Right atrium auricular region (tissue), 2 donors: Measurements from ENCODE around the gene NEDD8. TPM values are rescaled to one million over a fixed set of nuclear protein-coding genes. Genes with fewer than 3 reads are reported as not detected.

Experiments
- DNase-seq: peaks from one replicate; pipeline ENCODE4 v3.0.0-alpha.2; 2019; ENCODE audit warnings: low spot score
- H3K27ac ChIP-seq, 2 donors: fragments of 200-600 bp; sonication (generic); 1 replicate in 1 of 2; 2 replicates in 1 of 2; pipeline ENCODE4 v1.5.1; 2016 to 2019
- H3K27me3 ChIP-seq, 2 donors: fragments of 200-600 bp; sonication (generic); one replicate each; pipeline versions ENCODE4 v1.5.1 to v1.6.0; 2017 to 2019
- H3K36me3 ChIP-seq: fragments of 200-600 bp; sonication (generic); one replicate; pipeline ENCODE4 v1.5.1; 2016
- H3K4me1 ChIP-seq, 2 donors: fragments of 200-600 bp; sonication (generic); one replicate each; pipeline versions ENCODE4 v1.5.1 to v1.6.0; 2017 to 2019
- H3K4me3 ChIP-seq, 2 donors: fragments of 200-600 bp; sonication (generic); 1 replicate in 1 of 2; 2 replicates in 1 of 2; pipeline ENCODE4 v1.5.1; 2017 to 2019; ENCODE audit warnings: mild to moderate bottlenecking in 1 of 2, moderate library complexity in 1 of 2
- H3K9me3 ChIP-seq, 2 donors: fragments of 200-600 bp; sonication (generic); one replicate each; pipeline ENCODE4 v1.5.1; 2019
- total RNA-seq, 2 donors: library from RNA; depleted of rRNA; stranded (reverse); fragments of >200 nt; gene quantifications; one replicate each; pipeline ENCODE4 v1.1.0, GENCODE V29; 2016
- TF ChIP-seq, protein P1 (sequence below), 2 donors: fragments of 200-600 bp; sonication (generic); IDR thresholded peaks; one replicate each; pipeline ENCODE4 v1.5.1; 2019; ENCODE audit warnings: antibody characterized with exemption in 2 of 2

NEDD8 gene
- total RNA-seq, 2 donors from 2014 or later = 184 to 206 TPM

DNA sequence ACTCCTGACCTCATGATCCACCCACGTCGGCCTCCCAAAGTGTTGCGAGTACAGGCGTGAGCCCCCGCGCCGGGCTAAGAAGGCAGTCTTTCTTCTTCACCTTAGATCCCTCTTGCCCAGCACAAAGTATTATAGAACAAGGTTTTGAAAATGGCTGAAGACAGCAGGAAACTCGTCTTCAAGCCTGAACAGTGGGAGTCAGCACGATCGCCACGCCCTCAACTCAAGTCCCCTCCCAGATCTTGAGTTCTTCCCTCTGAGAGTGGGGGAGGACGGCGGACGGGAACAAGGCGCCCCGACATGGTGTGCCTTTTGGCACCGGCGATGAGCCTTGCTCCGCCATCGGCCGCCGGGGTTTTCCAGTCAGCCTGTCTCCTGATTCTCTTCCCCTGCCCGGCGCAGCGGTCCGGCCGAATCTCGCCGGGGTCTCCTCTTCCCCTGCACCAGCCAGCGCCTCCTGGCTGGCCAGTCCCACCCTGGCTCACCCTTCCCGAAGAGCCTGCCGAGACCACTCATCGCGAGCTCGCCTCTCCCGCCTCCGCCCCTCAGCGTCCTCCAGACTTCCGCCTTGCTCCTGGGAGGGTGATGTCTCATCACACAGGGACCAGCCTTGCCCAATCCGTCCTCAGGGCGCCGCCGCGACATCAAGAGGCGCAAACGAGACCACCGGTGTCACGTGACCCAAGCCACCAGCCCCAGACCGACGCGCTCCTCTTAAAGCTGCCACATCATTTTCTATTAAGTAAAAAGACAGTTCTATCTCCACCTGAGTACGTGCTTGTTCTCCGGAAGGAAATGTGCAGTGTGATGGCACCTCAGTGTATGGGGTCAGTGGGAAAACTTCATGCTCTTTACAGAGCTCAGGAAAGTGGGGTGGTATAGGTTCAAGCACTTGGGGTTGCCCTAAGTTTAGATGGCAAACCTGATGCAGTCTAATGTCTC is 19.0 kb downstream of the NEDD8 start, which contains the start of gene CHMP4A:
TSS of gene CHMP4A (minus strand) at position 565 of the 942 bp plus-strand sequence. CDS start at position 516, 49 bp downstream.
- peak; percentile 99 for DNase-seq
- TF ChIP-seq, protein P1, sequence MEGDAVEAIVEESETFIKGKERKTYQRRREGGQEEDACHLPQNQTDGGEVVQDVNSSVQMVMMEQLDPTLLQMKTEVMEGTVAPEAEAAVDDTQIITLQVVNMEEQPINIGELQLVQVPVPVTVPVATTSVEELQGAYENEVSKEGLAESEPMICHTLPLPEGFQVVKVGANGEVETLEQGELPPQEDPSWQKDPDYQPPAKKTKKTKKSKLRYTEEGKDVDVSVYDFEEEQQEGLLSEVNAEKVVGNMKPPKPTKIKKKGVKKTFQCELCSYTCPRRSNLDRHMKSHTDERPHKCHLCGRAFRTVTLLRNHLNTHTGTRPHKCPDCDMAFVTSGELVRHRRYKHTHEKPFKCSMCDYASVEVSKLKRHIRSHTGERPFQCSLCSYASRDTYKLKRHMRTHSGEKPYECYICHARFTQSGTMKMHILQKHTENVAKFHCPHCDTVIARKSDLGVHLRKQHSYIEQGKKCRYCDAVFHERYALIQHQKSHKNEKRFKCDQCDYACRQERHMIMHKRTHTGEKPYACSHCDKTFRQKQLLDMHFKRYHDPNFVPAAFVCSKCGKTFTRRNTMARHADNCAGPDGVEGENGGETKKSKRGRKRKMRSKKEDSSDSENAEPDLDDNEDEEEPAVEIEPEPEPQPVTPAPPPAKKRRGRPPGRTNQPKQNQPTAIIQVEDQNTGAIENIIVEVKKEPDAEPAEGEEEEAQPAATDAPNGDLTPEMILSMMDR (IDR thresholded peaks at IDR 0.05) = peak in 1 of 2 donors; percentile 39
- H3K27ac ChIP-seq = peak within 1 kb of the TSS; percentile 89 to 97
- peaks cover 0 to 35% of the 10 kb centered on the region in 2 donors for H3K4me1 ChIP-seq
- H3K4me3 ChIP-seq = peak within 1 kb of the TSS; percentile 78 to 93
- H3K9me3 ChIP-seq = no peaks in the 10 kb centered on the region
- no peaks in the 10 kb centered on the region for H3K27me3 ChIP-seq
- peaks cover 22% of the 10 kb centered on the region for H3K36me3 ChIP-seq

DNA sequence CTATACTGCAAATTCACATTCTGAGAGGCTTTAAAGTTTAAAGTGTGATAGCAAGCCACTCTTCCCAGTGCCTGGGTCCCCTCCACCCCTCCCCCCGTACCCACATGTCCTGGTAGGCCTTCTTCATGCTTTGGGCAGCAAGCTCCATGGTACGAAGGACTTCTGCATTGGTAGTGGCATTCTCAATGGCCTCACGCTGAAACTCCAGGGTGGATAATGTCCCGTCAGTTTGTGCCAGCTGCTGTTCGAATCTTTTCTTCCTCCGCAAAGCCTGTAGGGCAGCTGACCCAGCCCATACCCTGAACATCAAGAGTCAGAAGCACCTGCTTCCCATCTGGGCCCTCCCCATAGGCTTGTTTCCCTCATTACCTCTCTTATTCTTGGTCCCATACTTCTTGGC is 20.9 kb downstream of the NEDD8 start:
- Histone ChIP-seq H3K36me3 (peaks cover 30% of the 10 kb centered on the region), H3K9me3 (no peaks in the 10 kb centered on the region), H3K4me1 (peaks cover 0 to 33% of the 10 kb centered on the region in 2 donors), H3K27ac (no peak overlapping the region), H3K4me3 (no peak overlapping the region), H3K27me3 (no peaks in the 10 kb centered on the region)
- TF ChIP-seq, protein P1 (IDR thresholded peaks at IDR 0.05) = no peak
- DNase-seq = no peak

DNA sequence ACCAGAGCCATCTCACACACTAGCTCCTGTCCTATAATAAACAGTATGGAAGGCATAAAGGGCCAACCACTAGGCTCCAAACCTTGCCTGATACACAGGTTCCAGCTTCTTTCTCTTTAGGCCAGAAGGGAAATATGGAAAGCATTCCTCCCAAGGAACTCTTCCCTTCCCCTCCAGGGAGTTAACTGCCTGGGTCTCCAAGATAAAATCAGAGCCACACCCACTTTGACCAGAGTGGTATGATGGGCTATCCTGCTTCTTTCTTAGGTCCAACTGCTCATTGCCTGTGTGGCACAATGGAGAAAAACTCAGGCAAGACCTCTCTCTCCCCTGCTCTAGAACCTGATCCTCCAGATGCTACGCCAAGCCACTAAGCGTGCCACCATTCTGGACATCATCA is 24.5 kb downstream of the NEDD8 start:
- Histone ChIP-seq H3K27ac (no peak overlapping the region), H3K36me3 (peaks cover 35% of the 10 kb centered on the region), H3K4me3 (no peak overlapping the region), H3K9me3 (no peaks in the 10 kb centered on the region), H3K27me3 (no peaks in the 10 kb centered on the region), H3K4me1 (peaks cover 0 to 12% of the 10 kb centered on the region in 2 donors)
- TF ChIP-seq, protein P1 (IDR thresholded peaks at IDR 0.05) = no peak
- no peak for DNase-seq

DNA sequence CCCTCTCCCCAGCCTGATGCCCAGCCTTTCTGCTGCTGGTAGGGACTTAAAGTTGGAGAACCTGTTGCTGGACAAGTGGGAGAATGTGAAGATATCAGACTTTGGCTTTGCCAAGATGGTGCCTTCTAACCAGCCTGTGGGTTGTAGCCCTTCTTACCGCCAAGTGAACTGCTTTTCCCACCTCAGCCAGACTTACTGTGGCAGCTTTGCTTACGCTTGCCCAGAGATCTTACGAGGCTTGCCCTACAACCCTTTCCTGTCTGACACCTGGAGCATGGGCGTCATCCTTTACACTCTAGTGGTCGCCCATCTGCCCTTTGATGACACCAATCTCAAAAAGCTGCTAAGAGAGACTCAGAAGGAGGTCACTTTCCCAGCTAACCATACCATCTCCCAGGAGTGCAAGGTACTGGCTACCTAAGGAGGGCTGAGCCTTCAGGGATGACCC is 25.0 kb downstream of the NEDD8 start:
- H3K36me3 ChIP-seq = peaks cover 35% of the 10 kb centered on the region
- no peak for DNase-seq

DNA sequence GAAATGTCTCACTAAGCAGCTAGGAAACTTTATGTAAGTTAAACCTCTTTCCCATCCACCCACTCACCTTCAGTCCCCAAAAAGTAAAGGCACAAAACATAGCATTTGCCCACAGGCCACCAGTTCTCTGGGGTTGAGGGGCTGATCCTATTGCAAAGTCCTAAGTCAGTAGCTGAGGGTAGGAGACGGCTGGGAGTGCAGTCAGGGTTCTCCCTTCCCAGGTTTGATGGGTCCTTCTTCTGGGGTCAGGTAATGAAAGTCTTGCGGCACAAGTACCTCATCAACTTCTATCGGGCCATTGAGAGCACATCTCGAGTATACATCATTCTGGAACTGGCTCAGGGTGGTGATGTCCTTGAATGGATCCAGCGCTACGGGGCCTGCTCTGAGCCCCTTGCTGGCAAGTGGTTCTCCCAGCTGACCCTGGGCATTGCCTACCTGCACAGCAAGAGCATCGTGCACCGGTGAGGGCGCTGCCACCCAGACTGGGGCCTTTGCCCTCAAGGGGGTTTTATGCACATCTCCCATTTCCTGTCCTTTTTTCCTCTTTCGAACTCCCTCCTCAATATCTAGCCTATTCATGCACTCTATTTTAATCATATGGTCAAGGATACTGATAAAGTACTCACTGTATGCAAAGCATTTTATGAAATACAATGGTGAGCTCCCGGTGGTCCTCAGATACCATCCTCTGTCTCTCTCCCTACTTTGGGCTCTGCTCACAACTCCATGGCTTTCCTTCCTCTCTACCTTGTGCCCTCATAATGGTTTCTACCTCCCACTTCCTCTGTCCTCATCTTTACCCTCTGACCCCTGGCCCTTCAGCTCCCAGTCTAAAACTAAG is 25.7 kb downstream of the NEDD8 start:
- H3K4me1 ChIP-seq = peaks cover 0 to 3% of the 10 kb centered on the region in 2 donors
- no peaks in the 10 kb centered on the region for H3K9me3 ChIP-seq
- TF ChIP-seq, protein P1 (IDR thresholded peaks at IDR 0.05) = no peak
- H3K4me3 ChIP-seq = no peak overlapping the region
- no peak overlapping the region for H3K27ac ChIP-seq
- no peak for DNase-seq
- no peaks in the 10 kb centered on the region for H3K27me3 ChIP-seq
- H3K36me3 ChIP-seq = peaks cover 35% of the 10 kb centered on the region

More for the DNA sequence above, 25.0 kb downstream of the NEDD8 start:
- Histone ChIP-seq H3K27me3 (no peaks in the 10 kb centered on the region), H3K4me1 (peaks cover 0 to 8% of the 10 kb centered on the region in 2 donors), H3K27ac (no peak overlapping the region), H3K4me3 (no peak overlapping the region), H3K9me3 (no peaks in the 10 kb centered on the region)
- TF ChIP-seq, protein P1 (IDR thresholded peaks at IDR 0.05) = no peak
